Common myeloid progenitor, CD34-positive (primary cell): ENCODE data around the gene MKRN2.

Experiments
- CTCF ChIA-PET: fragments of 350-600 bp; sonication (Branson Sonifier 250); formaldehyde crosslinking; loops from one replicate; lab custom pipeline; 2021; ENCODE audit warnings: antibody characterized with exemption; lab: Charles Lee
- POLR2A ChIA-PET: fragments of 350-600 bp; sonication (Branson Sonifier 250); formaldehyde crosslinking; loops from one replicate; lab custom pipeline; 2021; ENCODE audit warnings: antibody characterized with exemption; lab: Charles Lee
- DNase-seq, 3 donors: peaks; one replicate each; pipeline versions ENCODE4 v3.0.0 to v3.0.0-alpha.2; 2013
- H3K27ac ChIP-seq, 2 experiments: 1 replicate in 1 of 2; 2 replicates in 1 of 2; pipeline ENCODE4 v1.7.0; 2013; ENCODE audit warnings: inconsistent platforms in 2 of 2, low read length in 2 of 2, mild to moderate bottlenecking in 2 of 2, low read depth in 1 of 2, moderate library complexity in 1 of 2; ENCODE audit not compliant: severe bottlenecking in 2 of 2, insufficient read depth in 1 of 2, poor library complexity in 1 of 2
- H3K27me3 ChIP-seq, 5 experiments: replicated peaks in 2 of 5; 1 replicate in 3 of 5; 2 replicates in 2 of 5; pipeline versions ENCODE4 v1.6.1 to v1.7.0; 2013; ENCODE audit warnings: low read length in 4 of 5, mild to moderate bottlenecking in 2 of 5, moderate library complexity in 2 of 5, inconsistent platforms in 1 of 5; ENCODE audit not compliant: insufficient read depth in 5 of 5, control insufficient read depth in 4 of 5
- H3K36me3 ChIP-seq, 4 experiments: 1 replicate in 2 of 4; 2 replicates in 2 of 4; pipeline versions ENCODE4 v1.6.1 to v1.7.0; 2013; ENCODE audit warnings: low read length in 3 of 4, control low read depth in 1 of 4, mild to moderate bottlenecking in 1 of 4; ENCODE audit not compliant: control insufficient read depth in 4 of 4, insufficient read depth in 4 of 4
- H3K4me1 ChIP-seq, 4 experiments: 1 replicate in 3 of 4; 2 replicates in 1 of 4; pipeline versions ENCODE4 v1.6.1 to v1.7.1; 2013; ENCODE audit warnings: low read length in 3 of 4, mild to moderate bottlenecking in 3 of 4, control low read depth in 1 of 4, inconsistent platforms in 1 of 4, moderate library complexity in 1 of 4; ENCODE audit not compliant: control insufficient read depth in 4 of 4, insufficient read depth in 4 of 4; ENCODE audit errors: control extremely low read depth in 1 of 4
- H3K4me3 ChIP-seq, 7 experiments: 1 replicate in 4 of 7; 2 replicates in 3 of 7; pipeline versions ENCODE4 v1.5.1 to v1.7.0; 2013; ENCODE audit warnings: mild to moderate bottlenecking in 7 of 7, low read length in 6 of 7, moderate library complexity in 6 of 7, inconsistent platforms in 2 of 7, low read depth in 2 of 7, control low read depth in 1 of 7; ENCODE audit not compliant: insufficient read depth in 4 of 7, control insufficient read depth in 1 of 7; ENCODE audit errors: extremely low read depth in 1 of 7
- H3K9me3 ChIP-seq, 5 experiments: 1 replicate in 4 of 5; 2 replicates in 1 of 5; pipeline versions ENCODE4 v1.6.1 to v1.7.1; 2013; ENCODE audit warnings: low read length in 4 of 5, mild to moderate bottlenecking in 2 of 5, inconsistent platforms in 1 of 5, low read depth in 1 of 5, moderate library complexity in 1 of 5; ENCODE audit not compliant: control insufficient read depth in 4 of 5, insufficient read depth in 2 of 5; ENCODE audit errors: control extremely low read depth in 1 of 5
- WGBS: methylation state at CpG from one replicate; pipeline ENCODE4 v1.1.5; 2013; ENCODE audit not compliant: insufficient coverage; 5-methylcytosine and 5-hydroxymethylcytosine counted together

Gene MKRN2

GRCh38 chr3:12561397-12561796, 4.5 kb downstream of the MKRN2 start:
- Histone ChIP-seq H3K9me3 (peaks cover 0 to 10% (median 5%) of the 10 kb centered on the region in 5 experiments), H3K4me1 (peaks cover 5 to 29% (median 14%) of the 10 kb centered on the region in 4 experiments), H3K27ac (no peak overlapping the region), H3K27me3 (no peaks in the 10 kb centered on the region), H3K4me3 (no peak overlapping the region), H3K36me3 (peaks cover 0 to 2% (median 0%) of the 10 kb centered on the region in 4 experiments)
- CTCF ChIA-PET, result no interaction called here
- DNase-seq, result no peak
- POLR2A ChIA-PET, result no interaction called here
- 88% methylated on average over 2 of the region's 2 CpGs for WGBS

GRCh38 chr3:12562451-12562850, 5.6 kb downstream of the MKRN2 start:
- Histone ChIP-seq H3K36me3 (peaks cover 0 to 2% (median 0%) of the 10 kb centered on the region in 4 experiments), H3K9me3 (peaks cover 0 to 17% (median 5%) of the 10 kb centered on the region in 5 experiments), H3K4me3 (no peak overlapping the region), H3K4me1 (peaks cover 5 to 26% (median 13%) of the 10 kb centered on the region in 4 experiments), H3K27me3 (no peaks in the 10 kb centered on the region), H3K27ac (no peak overlapping the region)
- no peak for DNase-seq
- POLR2A ChIA-PET, result no interaction called here
- CTCF ChIA-PET, result interaction anchor here (0.9 kb wide), 1 partner anchor 12 kb away, joined by 3 read pairs; no protein-coding TSS in a partner anchor
- no CpG with 5 or more reads among the region's 1 CpG for WGBS

GRCh38 chr3:12566976-12567375, 10.1 kb downstream of the MKRN2 start:
- Histone ChIP-seq H3K4me3 (no peak overlapping the region), H3K4me1 (no peaks in the 10 kb centered on the region), H3K27ac (no peak overlapping the region), H3K27me3 (no peaks in the 10 kb centered on the region), H3K9me3 (peaks cover 0 to 17% (median 5%) of the 10 kb centered on the region in 5 experiments), H3K36me3 (peaks cover 15 to 30% (median 25%) of the 10 kb centered on the region in 4 experiments)
- CTCF ChIA-PET, result no interaction called here
- DNase-seq, result no peak
- POLR2A ChIA-PET, result no interaction called here

GRCh38 chr3:12568747-12569146, 11.9 kb downstream of the MKRN2 start:
- H3K36me3 ChIP-seq, result peaks cover 16 to 41% (median 38%) of the 10 kb centered on the region in 4 experiments
- H3K27me3 ChIP-seq, result no peaks in the 10 kb centered on the region
- H3K9me3 ChIP-seq, result peaks cover 0 to 17% (median 5%) of the 10 kb centered on the region in 5 experiments
- H3K4me1 ChIP-seq, result no peaks in the 10 kb centered on the region
- 95% methylated on average over 3 of the region's 3 CpGs for WGBS
- POLR2A ChIA-PET, result no interaction called here
- CTCF ChIA-PET, result interaction anchor here (1.2 to 1.4 kb wide), 2 partner anchors 13 to 39 kb away, joined by 3 read pairs; no protein-coding TSS in a partner anchor
- H3K27ac ChIP-seq, result no peak overlapping the region
- H3K4me3 ChIP-seq, result no peak overlapping the region
- DNase-seq, result no peak

- 97% methylated on average over 5 of the region's 6 CpGs for whole genome bisulfite sequencing
- Histone ChIP-seq H3K4me3 (no peak overlapping the region), H3K27me3 (no peaks in the 10 kb centered on the region), H3K4me1 (no peaks in the 10 kb centered on the region), H3K27ac (no peak overlapping the region), H3K9me3 (peaks cover 0 to 17% (median 5%) of the 10 kb centered on the region in 5 experiments), H3K36me3 (peaks cover 20 to 52% (median 48%) of the 10 kb centered on the region in 4 experiments)
- ChIA-PET CTCF (interaction anchor here (1.2 to 1.3 kb wide), 2 partner anchors 12 to 46 kb away, joined by 3 read pairs; no protein-coding TSS in a partner anchor), POLR2A (no interaction called here)
- no peak for DNase-seq
These were observed 12.9 kb downstream of the MKRN2 start for GRCh38 chr3:12569836-12570235.

- ChIA-PET CTCF (no interaction called here), POLR2A (no interaction called here)
- Histone ChIP-seq H3K27me3 (no peaks in the 10 kb centered on the region), H3K27ac (no peak overlapping the region), H3K4me3 (no peak overlapping the region), H3K4me1 (no peaks in the 10 kb centered on the region), H3K9me3 (peaks cover 0 to 8% (median 7%) of the 10 kb centered on the region in 5 experiments), H3K36me3 (peaks cover 26 to 72% (median 64%) of the 10 kb centered on the region in 4 experiments)
- 100% methylated on average over 11 of the region's 11 CpGs for WGBS
- no peak for DNase-seq
These were observed 15.1 kb downstream of the MKRN2 start for GRCh38 chr3:12571986-12572385.

- ChIA-PET POLR2A (no interaction called here), CTCF (interaction anchor here (1.1 kb wide), 1 partner anchor 11 kb away, joined by 3 read pairs; no protein-coding TSS in a partner anchor)
- no peaks in the 10 kb centered on the region for H3K27me3 ChIP-seq
- DNase-seq, result no peak
- no peak overlapping the region for H3K27ac ChIP-seq
- peaks cover 0 to 4% (median 3%) of the 10 kb centered on the region in 4 experiments for H3K4me1 ChIP-seq
- WGBS, result 96% methylated on average over 5 of the region's 6 CpGs
- no peak overlapping the region for H3K4me3 ChIP-seq
- peaks cover 35 to 85% (median 68%) of the 10 kb centered on the region in 4 experiments for H3K36me3 ChIP-seq
- H3K9me3 ChIP-seq, result peaks cover 0 to 17% (median 11%) of the 10 kb centered on the region in 5 experiments
These were observed 17.2 kb downstream of the MKRN2 start for GRCh38 chr3:12574131-12574530.
